ENCODE results near the gene DOCK8. TPM values are rescaled to one million over a fixed set of nuclear protein-coding genes. Genes with fewer than 3 reads are reported as not detected.

Gene DOCK8
- total RNA-seq, 6 experiments from 2014 or later, result 5.8 to 20.5 (median 9.5) TPM

DNA sequence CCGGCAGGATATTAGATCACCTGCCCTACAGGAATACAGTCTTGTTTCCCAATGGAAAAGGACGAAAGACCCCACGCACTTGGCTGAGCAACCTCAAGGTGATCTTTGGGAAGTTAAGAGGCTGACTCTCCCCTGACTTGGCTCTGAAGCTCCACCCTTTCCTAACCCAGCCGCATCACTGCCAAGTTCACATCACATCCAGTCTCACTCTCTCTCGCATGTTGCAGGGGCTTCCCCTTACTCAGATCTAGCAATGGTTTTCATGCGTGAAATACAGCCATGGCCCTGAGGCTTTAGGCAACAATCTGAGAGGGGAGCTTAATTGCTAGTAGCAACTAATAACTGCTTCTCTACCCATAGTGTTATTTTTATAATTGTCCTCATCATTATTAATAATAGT lies 211.6 kb downstream of the DOCK8 start:
- no peak for TF ChIP-seq POLR2A (IDR thresholded peaks at IDR 0.05)
- TF ChIP-seq, protein P1, sequence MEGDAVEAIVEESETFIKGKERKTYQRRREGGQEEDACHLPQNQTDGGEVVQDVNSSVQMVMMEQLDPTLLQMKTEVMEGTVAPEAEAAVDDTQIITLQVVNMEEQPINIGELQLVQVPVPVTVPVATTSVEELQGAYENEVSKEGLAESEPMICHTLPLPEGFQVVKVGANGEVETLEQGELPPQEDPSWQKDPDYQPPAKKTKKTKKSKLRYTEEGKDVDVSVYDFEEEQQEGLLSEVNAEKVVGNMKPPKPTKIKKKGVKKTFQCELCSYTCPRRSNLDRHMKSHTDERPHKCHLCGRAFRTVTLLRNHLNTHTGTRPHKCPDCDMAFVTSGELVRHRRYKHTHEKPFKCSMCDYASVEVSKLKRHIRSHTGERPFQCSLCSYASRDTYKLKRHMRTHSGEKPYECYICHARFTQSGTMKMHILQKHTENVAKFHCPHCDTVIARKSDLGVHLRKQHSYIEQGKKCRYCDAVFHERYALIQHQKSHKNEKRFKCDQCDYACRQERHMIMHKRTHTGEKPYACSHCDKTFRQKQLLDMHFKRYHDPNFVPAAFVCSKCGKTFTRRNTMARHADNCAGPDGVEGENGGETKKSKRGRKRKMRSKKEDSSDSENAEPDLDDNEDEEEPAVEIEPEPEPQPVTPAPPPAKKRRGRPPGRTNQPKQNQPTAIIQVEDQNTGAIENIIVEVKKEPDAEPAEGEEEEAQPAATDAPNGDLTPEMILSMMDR (IDR thresholded peaks at IDR 0.05), result no peak
- no peak overlapping the region for H3K4me3 ChIP-seq
- no peak overlapping the region for H3K27ac ChIP-seq
- DNase-seq (no peak), ATAC-seq (no peak)
- no peaks in the 10 kb centered on the region for H3K27me3 ChIP-seq
- no peaks in the 10 kb centered on the region for H3K9me3 ChIP-seq
- peaks cover 0 to 2% (median 0%) of the 10 kb centered on the region in 4 donors for H3K36me3 ChIP-seq
- intact Hi-C loops (cut with DNase I), result no loop called here
- 81% methylated on average over 6 of the region's 6 CpGs for WGBS (ENCODE audit: insufficient coverage, low coverage, low lambda C conversion rate, missing lambda C conversion rate)
- no peaks in the 10 kb centered on the region for H3K4me1 ChIP-seq

DNA sequence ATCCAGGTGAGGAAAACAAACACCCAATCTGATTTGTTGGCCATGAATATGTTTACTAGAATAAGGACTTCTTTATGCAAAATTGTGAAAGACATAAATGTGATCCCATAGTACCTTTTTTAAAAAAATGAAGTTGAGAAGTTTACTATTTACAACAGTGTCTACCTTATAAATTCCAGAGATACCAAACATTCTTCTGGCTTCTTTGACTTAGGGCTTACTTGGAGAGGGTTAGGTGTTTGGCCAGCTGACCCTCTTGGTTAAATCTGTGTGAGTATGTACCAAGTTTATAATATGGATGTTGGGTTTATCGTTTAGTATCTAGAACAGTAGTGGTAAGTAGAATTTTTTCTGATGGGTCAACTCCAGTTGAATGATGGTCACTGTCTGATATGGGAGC lies 212.3 kb downstream of the DOCK8 start:
- no peaks in the 10 kb centered on the region for H3K27me3 ChIP-seq
- DNase-seq, result no peak
- no peak for ATAC-seq
- H3K36me3 ChIP-seq, result peaks cover 0 to 2% (median 0%) of the 10 kb centered on the region in 4 donors
- 69% methylated on average over 1 of the region's 1 CpG for WGBS (ENCODE audit: insufficient coverage, low coverage, low lambda C conversion rate, missing lambda C conversion rate)
- TF ChIP-seq, protein P1 (IDR thresholded peaks at IDR 0.05), result no peak
- TF ChIP-seq POLR2A (IDR thresholded peaks at IDR 0.05), result no peak
- intact Hi-C loops (cut with DNase I), result no loop called here
- no peak overlapping the region for H3K4me3 ChIP-seq
- H3K9me3 ChIP-seq, result no peaks in the 10 kb centered on the region
- no peak overlapping the region for H3K27ac ChIP-seq
- no peaks in the 10 kb centered on the region for H3K4me1 ChIP-seq

DNA sequence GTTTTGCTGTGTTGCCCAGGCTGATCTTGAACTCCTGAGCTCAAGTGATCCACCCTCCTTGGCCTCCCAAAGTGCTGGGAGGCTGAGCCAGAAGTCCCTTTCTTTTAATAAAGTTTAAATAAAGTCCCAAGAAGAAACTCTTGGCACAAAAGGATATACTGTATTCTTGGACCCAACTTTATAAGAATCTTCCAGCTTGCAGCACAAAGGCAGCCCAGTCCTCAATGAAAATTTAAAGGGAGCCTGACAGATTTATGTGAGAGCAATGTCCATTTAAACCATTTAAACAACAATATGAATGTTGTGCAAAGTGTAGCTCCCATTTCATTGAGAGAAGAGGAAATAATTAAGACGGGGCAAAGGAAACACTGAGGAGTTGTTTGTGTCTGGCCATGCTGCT lies 217.0 kb downstream of the DOCK8 start:
- peaks cover 0 to 5% (median 0%) of the 10 kb centered on the region in 4 donors for H3K36me3 ChIP-seq
- TF ChIP-seq, protein P1 (IDR thresholded peaks at IDR 0.05), result no peak
- no peak for TF ChIP-seq POLR2A (IDR thresholded peaks at IDR 0.05)
- H3K9me3 ChIP-seq, result no peaks in the 10 kb centered on the region
- no peak for DNase-seq
- no peak overlapping the region for H3K27ac ChIP-seq
- no peaks in the 10 kb centered on the region for H3K4me1 ChIP-seq
- intact Hi-C loops (cut with DNase I), result no loop called here
- WGBS (ENCODE audit: insufficient coverage, low coverage, low lambda C conversion rate, missing lambda C conversion rate), result 57% methylated on average over 1 of the region's 1 CpG
- no peak overlapping the region for H3K4me3 ChIP-seq
- no peaks in the 10 kb centered on the region for H3K27me3 ChIP-seq
- ATAC-seq, result no peak

DNA sequence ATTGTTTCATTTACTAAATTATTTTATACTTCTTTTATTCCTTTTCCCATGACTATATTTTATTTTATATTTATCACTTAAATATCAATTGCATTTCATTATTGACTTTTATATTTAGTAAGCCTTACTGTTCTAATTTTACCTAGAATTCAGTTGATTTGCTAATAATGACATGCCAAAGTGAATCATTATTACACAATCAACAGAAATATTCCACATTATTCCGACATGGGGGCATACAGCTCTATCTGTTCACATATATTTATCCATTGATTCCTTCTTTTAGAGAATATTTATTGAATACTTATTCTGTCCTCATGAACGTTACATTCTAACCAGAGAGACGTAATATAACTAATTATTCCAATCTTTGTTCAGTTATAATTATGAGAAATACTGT lies 221.8 kb downstream of the DOCK8 start:
- DNase-seq, result no peak
- peaks cover 0 to 4% (median 0%) of the 10 kb centered on the region in 4 donors for H3K36me3 ChIP-seq
- intact Hi-C loops (cut with DNase I), result no loop called here
- no peak overlapping the region for H3K4me3 ChIP-seq
- TF ChIP-seq, protein P1 (IDR thresholded peaks at IDR 0.05), result no peak
- no peak for TF ChIP-seq POLR2A (IDR thresholded peaks at IDR 0.05)
- ATAC-seq, result no peak
- no peaks in the 10 kb centered on the region for H3K4me1 ChIP-seq
- no peaks in the 10 kb centered on the region for H3K9me3 ChIP-seq
- WGBS (ENCODE audit: insufficient coverage, low coverage, low lambda C conversion rate, missing lambda C conversion rate), result 54% methylated on average over 3 of the region's 3 CpGs
- peak overlapping the region in 1 of 3 donors; percentile 7 for H3K27ac ChIP-seq
- H3K27me3 ChIP-seq, result no peaks in the 10 kb centered on the region

DNA sequence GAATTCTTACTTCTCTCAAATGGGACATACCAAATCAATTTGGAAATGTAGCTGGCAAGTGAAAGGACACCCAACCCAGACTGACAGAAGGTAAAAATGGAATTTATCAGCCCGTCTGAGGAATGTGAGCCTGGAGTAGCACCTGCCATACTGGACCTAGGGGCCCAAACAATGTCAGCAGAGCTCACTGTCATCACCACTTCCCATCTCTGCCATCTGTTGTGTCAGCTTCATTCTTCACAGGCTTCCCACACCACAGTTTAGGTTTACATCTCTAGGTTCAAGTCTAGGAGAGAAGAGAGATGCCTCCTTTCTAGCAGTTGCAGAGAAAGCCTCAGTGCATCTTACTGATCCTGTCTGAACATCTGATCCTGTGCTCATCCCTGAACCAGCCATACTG lies 222.4 kb downstream of the DOCK8 start:
- Histone ChIP-seq H3K27me3 (no peaks in the 10 kb centered on the region), H3K4me1 (no peaks in the 10 kb centered on the region), H3K9me3 (no peaks in the 10 kb centered on the region), H3K36me3 (peaks cover 0 to 4% (median 0%) of the 10 kb centered on the region in 4 donors), H3K27ac (peak overlapping the region in 1 of 3 donors; percentile 7), H3K4me3 (no peak overlapping the region)
- intact Hi-C loops (cut with DNase I), result no loop called here
- 63% methylated on average over 1 of the region's 1 CpG for WGBS (ENCODE audit: insufficient coverage, low coverage, low lambda C conversion rate, missing lambda C conversion rate)
- TF ChIP-seq, protein P1 (IDR thresholded peaks at IDR 0.05), result no peak
- no peak for TF ChIP-seq POLR2A (IDR thresholded peaks at IDR 0.05)
- no peak for DNase-seq
- ATAC-seq, result no peak
